ENCODE data around the gene NEFH. TPM values are rescaled to one million over a fixed set of nuclear protein-coding genes. Genes with fewer than 3 reads are reported as not detected.

NEFH gene
- total and polyA plus RNA-seq, 2 donors from 2014 or later: 0.60 to 1.7 TPM

DNA sequence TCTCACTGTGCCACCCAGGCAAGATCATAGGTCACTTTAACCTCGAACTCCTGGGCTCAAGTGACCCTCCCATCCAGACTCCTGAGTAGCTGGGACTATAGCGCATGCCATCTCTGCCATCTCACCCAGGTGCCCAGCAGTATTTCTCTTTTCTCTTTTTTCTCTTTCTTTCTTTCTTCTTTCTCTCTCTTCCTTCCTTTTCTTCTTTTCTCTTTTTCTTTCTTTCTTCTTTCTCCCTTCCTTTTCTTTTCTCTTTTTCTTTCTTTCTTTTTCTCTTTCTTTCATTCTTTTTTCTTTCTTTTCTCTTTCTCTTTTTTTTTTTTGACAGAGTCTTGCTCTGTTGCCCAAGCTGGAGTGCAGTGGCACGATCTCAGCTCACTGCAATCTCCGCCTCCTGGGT lies 28.2 kb upstream of the NEFH start:
- H3K4me1 ChIP-seq (ENCODE audit: control insufficient read depth in 2 of 3, insufficient read depth in 2 of 3, low read depth in 1 of 3, low read length in 3 of 3): no peaks in the 10 kb centered on the region
- no peaks in the 10 kb centered on the region for H3K27me3 ChIP-seq (ENCODE audit: control insufficient read depth, insufficient read depth, low read length)
- no peak overlapping the region for H3K9ac ChIP-seq (ENCODE audit: low read length in 3 of 3)
- intact Hi-C loops (cut with DNase I): no loop called here
- no peaks in the 10 kb centered on the region for H3K36me3 ChIP-seq (ENCODE audit: control insufficient read depth in 2 of 3, insufficient read depth in 3 of 3, low read length in 3 of 3)
- H3K4me3 ChIP-seq (ENCODE audit: low read length in 3 of 3): no peak overlapping the region
- DNase-seq (no peak), FAIRE-seq (no peak)
- H3K9me3 ChIP-seq (ENCODE audit: control insufficient read depth in 2 of 3, insufficient read depth in 1 of 3, low read length in 3 of 3): no peaks in the 10 kb centered on the region
- TF ChIP-seq, protein P1, sequence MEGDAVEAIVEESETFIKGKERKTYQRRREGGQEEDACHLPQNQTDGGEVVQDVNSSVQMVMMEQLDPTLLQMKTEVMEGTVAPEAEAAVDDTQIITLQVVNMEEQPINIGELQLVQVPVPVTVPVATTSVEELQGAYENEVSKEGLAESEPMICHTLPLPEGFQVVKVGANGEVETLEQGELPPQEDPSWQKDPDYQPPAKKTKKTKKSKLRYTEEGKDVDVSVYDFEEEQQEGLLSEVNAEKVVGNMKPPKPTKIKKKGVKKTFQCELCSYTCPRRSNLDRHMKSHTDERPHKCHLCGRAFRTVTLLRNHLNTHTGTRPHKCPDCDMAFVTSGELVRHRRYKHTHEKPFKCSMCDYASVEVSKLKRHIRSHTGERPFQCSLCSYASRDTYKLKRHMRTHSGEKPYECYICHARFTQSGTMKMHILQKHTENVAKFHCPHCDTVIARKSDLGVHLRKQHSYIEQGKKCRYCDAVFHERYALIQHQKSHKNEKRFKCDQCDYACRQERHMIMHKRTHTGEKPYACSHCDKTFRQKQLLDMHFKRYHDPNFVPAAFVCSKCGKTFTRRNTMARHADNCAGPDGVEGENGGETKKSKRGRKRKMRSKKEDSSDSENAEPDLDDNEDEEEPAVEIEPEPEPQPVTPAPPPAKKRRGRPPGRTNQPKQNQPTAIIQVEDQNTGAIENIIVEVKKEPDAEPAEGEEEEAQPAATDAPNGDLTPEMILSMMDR (IDR thresholded peaks at IDR 0.05; ENCODE audit: borderline replicate concordance, extremely low read depth, insufficient read depth): no peak
- no peak overlapping the region for H3K27ac ChIP-seq (ENCODE audit: low read depth in 2 of 2, low read length in 2 of 2)

DNA sequence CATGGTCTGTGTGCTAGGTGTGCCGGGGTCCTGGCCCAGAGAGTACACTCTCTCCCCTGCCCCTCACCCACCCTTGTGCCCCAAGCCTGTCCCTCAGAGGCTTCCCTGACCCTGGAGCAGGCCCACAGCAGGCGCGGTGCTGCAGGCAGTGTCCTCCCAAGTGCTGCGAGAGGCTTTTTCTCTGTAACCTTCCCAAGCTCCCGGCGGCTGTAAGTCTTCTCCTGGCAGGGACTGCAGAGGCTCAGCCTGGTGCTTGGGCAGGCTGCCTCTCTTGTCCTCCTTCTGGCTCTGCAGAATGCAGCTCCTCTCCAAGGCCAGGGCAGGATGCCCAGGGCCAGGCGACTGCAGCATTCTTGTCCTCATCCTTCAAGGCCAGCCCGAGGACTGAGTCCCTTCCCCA lies 25.7 kb upstream of the NEFH start:
- Histone ChIP-seq H3K4me1 (ENCODE audit: control insufficient read depth in 2 of 3, insufficient read depth in 2 of 3, low read depth in 1 of 3, low read length in 3 of 3) (no peaks in the 10 kb centered on the region), H3K4me3 (ENCODE audit: low read length in 3 of 3) (no peak overlapping the region), H3K27ac (ENCODE audit: low read depth in 2 of 2, low read length in 2 of 2) (no peak overlapping the region), H3K9ac (ENCODE audit: low read length in 3 of 3) (no peak overlapping the region), H3K36me3 (ENCODE audit: control insufficient read depth in 2 of 3, insufficient read depth in 3 of 3, low read length in 3 of 3) (no peaks in the 10 kb centered on the region), H3K9me3 (ENCODE audit: control insufficient read depth in 2 of 3, insufficient read depth in 1 of 3, low read length in 3 of 3) (no peaks in the 10 kb centered on the region), H3K27me3 (ENCODE audit: control insufficient read depth, insufficient read depth, low read length) (no peaks in the 10 kb centered on the region)
- DNase-seq: no peak
- TF ChIP-seq, protein P1 (IDR thresholded peaks at IDR 0.05; ENCODE audit: borderline replicate concordance, extremely low read depth, insufficient read depth): no peak
- no peak for FAIRE-seq
- intact Hi-C loops (cut with DNase I): no loop called here

DNA sequence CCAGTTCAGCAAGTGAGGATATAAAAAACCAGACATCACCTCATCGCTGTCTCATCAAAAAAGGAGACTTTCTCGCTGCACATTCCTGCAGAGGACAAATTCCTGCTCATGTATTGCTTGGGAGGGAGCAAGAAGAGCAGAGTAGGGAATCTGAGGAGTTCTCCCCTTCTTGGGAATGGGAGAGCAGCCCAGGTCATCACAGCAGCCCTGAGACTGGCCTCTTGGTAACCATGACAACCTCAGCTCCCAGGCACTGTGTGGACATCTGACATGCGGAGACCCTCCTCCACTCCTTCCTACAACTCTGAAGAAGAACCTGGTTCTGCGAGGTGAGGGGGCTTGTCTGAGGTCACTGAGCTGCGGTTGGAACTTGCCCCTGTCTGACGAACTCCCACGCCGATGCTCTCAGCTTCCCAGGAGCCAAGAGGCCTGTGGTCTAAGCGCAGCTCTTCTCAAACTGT lies 23.8 kb upstream of the NEFH start:
- DNase-seq (peak in 4 of 5 donors; percentile 50 to 70 (median 60)), FAIRE-seq (no peak)
- TF ChIP-seq, protein P1 (IDR thresholded peaks at IDR 0.05; ENCODE audit: borderline replicate concordance, extremely low read depth, insufficient read depth): no peak
- Histone ChIP-seq H3K9ac (ENCODE audit: low read length in 3 of 3) (no peak overlapping the region), H3K36me3 (ENCODE audit: control insufficient read depth in 2 of 3, insufficient read depth in 3 of 3, low read length in 3 of 3) (no peaks in the 10 kb centered on the region), H3K27me3 (ENCODE audit: control insufficient read depth, insufficient read depth, low read length) (no peaks in the 10 kb centered on the region), H3K27ac (ENCODE audit: low read depth in 2 of 2, low read length in 2 of 2) (no peak overlapping the region), H3K4me3 (ENCODE audit: low read length in 3 of 3) (no peak overlapping the region), H3K9me3 (ENCODE audit: control insufficient read depth in 2 of 3, insufficient read depth in 1 of 3, low read length in 3 of 3) (no peaks in the 10 kb centered on the region), H3K4me1 (ENCODE audit: control insufficient read depth in 2 of 3, insufficient read depth in 2 of 3, low read depth in 1 of 3, low read length in 3 of 3) (no peaks in the 10 kb centered on the region)
- intact Hi-C loops (cut with DNase I): no loop called here

DNA sequence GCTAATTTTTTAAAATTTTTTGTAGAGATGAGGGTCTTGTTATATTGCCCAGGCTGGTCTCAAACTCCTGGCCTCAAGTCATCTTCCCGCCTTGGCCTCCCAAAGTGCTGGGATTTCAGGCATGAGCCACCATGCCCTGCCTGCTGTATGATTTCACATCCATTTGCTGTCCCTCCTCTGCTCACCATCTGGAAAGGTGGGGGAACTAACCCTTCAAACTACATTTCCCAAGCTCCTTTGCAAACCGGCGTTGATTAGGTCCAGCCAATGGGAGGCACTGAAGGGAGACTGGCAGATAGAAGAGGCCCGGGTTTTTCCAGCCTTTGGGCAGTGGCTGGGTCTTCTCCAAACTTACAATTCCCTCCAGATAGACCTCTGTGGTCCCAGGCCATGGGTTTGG lies 22.3 kb upstream of the NEFH start:
- Histone ChIP-seq H3K9me3 (ENCODE audit: control insufficient read depth in 2 of 3, insufficient read depth in 1 of 3, low read length in 3 of 3) (no peaks in the 10 kb centered on the region), H3K36me3 (ENCODE audit: control insufficient read depth in 2 of 3, insufficient read depth in 3 of 3, low read length in 3 of 3) (no peaks in the 10 kb centered on the region), H3K9ac (ENCODE audit: low read length in 3 of 3) (no peak overlapping the region), H3K27ac (ENCODE audit: low read depth in 2 of 2, low read length in 2 of 2) (no peak overlapping the region), H3K4me1 (ENCODE audit: control insufficient read depth in 2 of 3, insufficient read depth in 2 of 3, low read depth in 1 of 3, low read length in 3 of 3) (no peaks in the 10 kb centered on the region), H3K4me3 (ENCODE audit: low read length in 3 of 3) (no peak overlapping the region), H3K27me3 (ENCODE audit: control insufficient read depth, insufficient read depth, low read length) (no peaks in the 10 kb centered on the region)
- peak in 2 of 5 donors; percentile 37 to 59 for DNase-seq
- FAIRE-seq: no peak
- intact Hi-C loops (cut with DNase I): no loop called here
- TF ChIP-seq, protein P1 (IDR thresholded peaks at IDR 0.05; ENCODE audit: borderline replicate concordance, extremely low read depth, insufficient read depth): no peak
